HG02970 (cell line): ENCODE results near the gene DDC.

Experiments
- ATAC-seq: cut with Tn5 transposase; IDR thresholded peaks from one replicate; pipeline ENCODE4 v1.9.1; 2021; ENCODE audit warnings: mild to moderate bottlenecking, moderate library complexity, moderate number of reproducible peaks; ENCODE audit not compliant: unreplicated experiment, low FRiP score

The DDC gene

GRCh38 chr7:50426280-50427045, 138.7 kb downstream of the DDC start:
- ATAC-seq, result no peak

- no peak for ATAC-seq
Observed at GRCh38 chr7:50425318-50425717, 139.9 kb downstream of the DDC start.

GRCh38 chr7:50423860-50424259, 141.3 kb downstream of the DDC start:
- no peak for ATAC-seq

- no peak for ATAC-seq
Observed at GRCh38 chr7:50422858-50423257, 142.3 kb downstream of the DDC start.

- no peak for ATAC-seq
Observed at GRCh38 chr7:50421043-50421442, 144.2 kb downstream of the DDC start.

- ATAC-seq, result no peak
Observed at GRCh38 chr7:50418526-50419290, 146.5 kb downstream of the DDC start.

- peak; percentile 60 for ATAC-seq
Observed at GRCh38 chr7:50418086-50418515, 147.1 kb downstream of the DDC start.

- peak; percentile 49 for ATAC-seq
Observed at GRCh38 chr7:50416527-50417182, 148.6 kb downstream of the DDC start.

- ATAC-seq, result no peak
Observed at GRCh38 chr7:50415844-50416364, 149.3 kb downstream of the DDC start.

- ATAC-seq, result no peak
Observed at GRCh38 chr7:50413561-50413960, 151.6 kb downstream of the DDC start.

GRCh38 chr7:50412973-50413372, 152.2 kb downstream of the DDC start:
- ATAC-seq, result no peak

- no peak for ATAC-seq
Observed at GRCh38 chr7:50411332-50411731, 153.9 kb downstream of the DDC start.

GRCh38 chr7:50409856-50410745, 155.1 kb downstream of the DDC start:
- no peak for ATAC-seq
